HG02943 (cell line): ENCODE results near the gene SIK3.

Experiments used
- ATAC-seq: cut with Tn5 transposase; IDR thresholded peaks from one replicate; pipeline ENCODE4 v1.9.1; 2021; ENCODE audit warnings: mild to moderate bottlenecking, low read depth, moderate library complexity; ENCODE audit not compliant: unreplicated experiment

SIK3 gene

GRCh38 chr11:117016747-117017146 lies 81.5 kb downstream of the SIK3 start:
- ATAC-seq, result no peak

DNA sequence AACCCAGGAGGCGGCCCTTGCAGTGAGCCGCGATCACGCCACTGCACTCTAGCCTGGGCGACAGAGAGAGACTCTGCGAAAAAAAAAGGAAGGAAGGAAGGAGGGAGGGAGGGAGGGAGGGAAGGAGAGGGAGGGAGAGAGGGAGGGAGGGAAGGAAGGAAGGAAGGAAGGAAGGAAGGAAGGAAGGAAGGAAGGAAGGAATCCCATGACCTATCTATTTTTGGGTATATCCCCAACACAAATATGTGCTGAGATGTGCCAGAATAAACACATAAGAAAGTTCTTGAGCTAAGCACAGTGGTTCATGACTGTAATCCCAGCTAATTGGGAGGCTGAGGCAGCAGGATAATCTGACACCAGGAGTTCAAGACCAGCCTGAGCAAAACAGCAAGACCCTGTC lies 82.0 kb downstream of the SIK3 start:
- ATAC-seq, result no peak

- ATAC-seq, result no peak
Observed at GRCh38 chr11:117011541-117011898, 86.7 kb downstream of the SIK3 start.

DNA sequence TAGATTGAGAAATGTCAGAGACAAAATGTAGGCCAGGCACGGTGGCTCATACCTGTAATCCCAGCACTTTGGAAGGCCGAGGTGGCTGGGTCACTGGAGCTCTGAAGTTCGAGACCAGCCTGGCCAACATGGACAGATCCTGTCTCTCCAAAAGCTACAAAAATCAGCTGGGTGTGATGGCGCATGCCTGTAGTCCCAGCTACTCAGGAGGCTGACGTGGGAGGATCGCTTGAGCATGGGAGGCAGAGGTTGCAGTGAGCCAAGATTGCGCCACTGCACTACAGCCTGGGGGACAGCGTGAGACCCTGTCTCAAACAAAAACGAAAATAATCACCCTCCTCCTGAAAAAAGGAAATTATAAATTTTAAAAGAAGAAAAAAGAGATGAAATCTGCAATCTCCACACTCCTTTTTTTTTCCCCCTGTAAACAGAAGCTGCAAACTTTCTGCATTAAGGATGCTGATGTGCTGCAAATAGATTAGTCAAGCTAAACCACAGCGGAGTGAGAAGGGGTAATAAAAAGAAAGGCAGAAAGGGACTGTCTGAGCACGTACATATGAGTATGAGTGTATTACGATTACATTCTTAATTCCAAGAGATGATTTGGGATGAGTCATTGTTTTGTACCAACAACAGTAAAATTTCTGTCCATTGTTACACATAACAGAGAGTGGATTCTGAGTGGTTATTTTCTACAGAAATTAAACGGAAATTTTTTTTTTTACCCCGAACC lies 87.3 kb downstream of the SIK3 start:
- ATAC-seq, result no peak

- ATAC-seq, result no peak
Observed at GRCh38 chr11:117009905-117010605, 88.2 kb downstream of the SIK3 start.

DNA sequence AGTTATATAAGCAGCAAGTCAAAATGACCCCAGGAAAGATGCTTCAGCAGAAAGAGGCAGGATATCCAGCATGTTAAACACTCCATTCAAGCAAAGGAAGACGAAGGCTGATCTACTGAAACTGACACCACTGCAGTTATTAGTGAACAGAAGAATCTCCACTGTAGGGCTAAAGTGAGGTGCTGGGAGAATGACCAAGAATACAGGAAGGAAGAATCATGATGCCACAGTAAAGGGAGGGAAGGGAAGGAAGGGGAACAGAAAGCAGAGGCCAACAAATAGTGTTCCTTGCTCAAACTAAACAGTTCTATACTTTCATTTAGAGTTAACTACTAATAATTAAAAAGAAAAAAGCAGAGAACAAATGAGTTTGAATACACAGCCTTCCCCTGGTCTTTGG lies 92.5 kb downstream of the SIK3 start:
- ATAC-seq, result no peak

- ATAC-seq, result no peak
Observed at GRCh38 chr11:117002639-117003299, 95.5 kb downstream of the SIK3 start.

GRCh38 chr11:117000014-117000737 lies 98.1 kb downstream of the SIK3 start:
- no peak for ATAC-seq

GRCh38 chr11:116997071-116997470 lies 101.2 kb downstream of the SIK3 start:
- no peak for ATAC-seq

DNA sequence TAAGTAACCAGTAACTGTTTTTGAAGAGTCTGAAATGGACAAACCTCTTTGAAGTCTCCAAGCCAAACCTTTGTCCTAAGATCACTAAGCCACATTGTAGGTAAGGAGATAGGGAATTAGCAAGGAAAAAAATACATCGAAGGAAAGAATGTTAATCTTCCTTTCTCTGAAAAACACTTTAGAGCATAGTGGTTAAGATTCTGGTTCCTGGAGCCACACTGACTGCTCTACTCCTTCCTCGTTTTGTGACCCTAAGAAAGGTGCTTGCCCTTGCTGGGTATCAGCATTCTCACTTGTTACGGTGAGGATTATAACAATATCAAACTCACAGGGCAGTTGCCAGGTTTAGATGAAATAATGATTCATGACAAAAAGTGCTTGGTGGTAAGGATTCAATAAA lies 104.0 kb downstream of the SIK3 start:
- no peak for ATAC-seq

GRCh38 chr11:116993599-116993998 lies 104.6 kb downstream of the SIK3 start:
- no peak for ATAC-seq

- ATAC-seq, result no peak
Observed at GRCh38 chr11:116991491-116991890, 106.7 kb downstream of the SIK3 start.

DNA sequence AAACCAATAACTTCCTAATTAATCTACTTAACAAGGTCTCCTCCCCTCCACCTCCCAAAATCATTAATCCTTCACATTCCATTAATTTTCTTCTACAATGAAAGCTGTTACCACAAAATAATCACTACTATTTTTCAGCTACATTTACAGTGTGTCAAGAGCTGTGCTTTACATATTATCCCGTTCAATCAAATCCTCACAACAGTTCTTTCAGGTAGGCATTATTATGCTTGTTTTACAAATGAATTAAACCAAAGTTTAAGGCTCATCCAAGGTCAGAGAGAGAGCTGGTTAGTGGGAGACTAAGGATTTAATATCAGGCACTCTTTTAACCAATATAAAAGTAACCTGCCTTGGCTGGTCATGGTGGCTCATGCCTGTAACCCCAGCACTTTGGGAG lies 107.4 kb downstream of the SIK3 start:
- ATAC-seq, result no peak

DNA sequence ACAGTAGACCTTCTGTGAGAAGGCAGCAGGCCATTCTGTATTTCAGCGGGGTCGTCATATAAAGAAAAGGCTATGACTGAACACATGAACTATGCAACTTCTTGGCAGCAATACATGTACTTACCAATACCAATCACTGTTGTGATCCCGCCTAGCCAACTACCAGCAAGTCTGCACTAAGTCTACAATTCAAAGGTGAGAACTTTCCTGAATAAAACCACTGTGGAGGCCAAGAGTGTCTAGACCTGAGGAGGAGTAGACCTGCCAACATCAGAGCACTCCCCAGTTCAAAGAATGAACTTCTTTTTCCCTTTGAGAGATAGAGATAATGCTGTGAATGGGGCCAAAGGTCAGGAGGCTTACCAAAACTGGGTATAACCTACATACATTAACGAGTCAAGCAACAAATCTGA lies 108.2 kb downstream of the SIK3 start:
- no peak for ATAC-seq

DNA sequence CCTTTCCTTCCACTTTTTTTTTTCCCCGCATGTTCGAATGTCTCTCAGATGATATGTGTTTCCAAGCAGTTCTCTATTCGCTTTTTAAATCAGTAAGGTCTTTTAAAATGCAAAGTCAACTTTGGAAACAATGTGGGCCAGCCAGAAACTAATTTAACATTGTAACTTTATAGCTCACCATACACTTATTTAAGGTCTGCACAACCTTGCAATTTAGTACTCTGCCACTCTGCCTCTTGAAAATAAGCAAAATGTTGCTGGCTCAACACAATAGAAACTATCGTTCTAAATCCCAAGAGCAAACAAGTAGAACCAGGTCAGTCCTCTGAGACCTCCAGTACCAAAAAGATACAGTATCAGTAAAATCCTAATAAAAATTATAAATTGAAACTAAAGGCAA lies 109.0 kb downstream of the SIK3 start:
- ATAC-seq, result no peak

DNA sequence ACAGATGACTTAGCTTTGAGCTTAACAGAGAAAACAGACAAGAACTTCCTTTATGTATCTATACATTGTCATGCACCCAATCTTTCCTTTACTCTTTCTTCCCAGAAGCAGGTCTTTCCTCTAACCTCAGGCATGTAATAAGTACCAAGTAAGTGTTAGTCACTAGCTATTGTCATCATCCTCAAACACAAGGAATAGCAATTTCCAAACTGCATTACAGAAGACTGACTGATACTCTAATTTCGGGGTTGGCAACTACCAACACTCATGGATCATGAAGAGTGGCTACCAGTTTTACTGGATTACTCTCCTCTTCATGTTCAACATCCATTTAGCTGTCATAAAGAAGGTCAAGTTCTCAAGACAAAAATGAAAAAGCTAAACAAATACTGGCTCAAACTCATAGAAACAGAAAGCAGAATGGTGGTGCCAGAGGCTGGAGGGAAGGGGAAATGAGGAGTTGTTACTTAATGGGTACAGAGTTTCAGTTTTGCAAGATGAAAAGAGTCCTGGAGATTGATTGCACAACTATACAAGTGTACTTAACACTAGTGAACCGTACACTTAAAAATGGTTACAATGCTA lies 111.6 kb downstream of the SIK3 start:
- peak; percentile 73 for ATAC-seq

DNA sequence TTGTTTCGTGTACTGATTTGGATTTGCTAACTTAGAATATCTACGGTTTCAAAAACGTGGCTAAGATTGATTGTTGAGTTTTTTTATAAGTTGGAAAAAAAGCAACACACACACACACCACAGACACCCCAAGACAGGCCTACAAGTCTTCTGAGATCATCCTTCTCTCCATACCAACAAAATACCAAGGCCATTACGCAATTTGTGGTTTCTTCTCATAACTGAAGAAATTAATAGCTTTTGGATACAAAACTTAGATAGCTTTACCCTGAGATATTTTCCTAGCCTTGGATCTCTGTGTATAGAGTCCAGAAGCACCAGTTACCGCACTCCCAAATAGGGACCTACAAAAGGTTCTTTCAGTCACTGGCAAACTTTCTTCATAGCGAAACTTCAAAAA lies 113.6 kb downstream of the SIK3 start:
- no peak for ATAC-seq

- ATAC-seq, result no peak
Observed at GRCh38 chr11:116984186-116984585, 114.0 kb downstream of the SIK3 start.

DNA sequence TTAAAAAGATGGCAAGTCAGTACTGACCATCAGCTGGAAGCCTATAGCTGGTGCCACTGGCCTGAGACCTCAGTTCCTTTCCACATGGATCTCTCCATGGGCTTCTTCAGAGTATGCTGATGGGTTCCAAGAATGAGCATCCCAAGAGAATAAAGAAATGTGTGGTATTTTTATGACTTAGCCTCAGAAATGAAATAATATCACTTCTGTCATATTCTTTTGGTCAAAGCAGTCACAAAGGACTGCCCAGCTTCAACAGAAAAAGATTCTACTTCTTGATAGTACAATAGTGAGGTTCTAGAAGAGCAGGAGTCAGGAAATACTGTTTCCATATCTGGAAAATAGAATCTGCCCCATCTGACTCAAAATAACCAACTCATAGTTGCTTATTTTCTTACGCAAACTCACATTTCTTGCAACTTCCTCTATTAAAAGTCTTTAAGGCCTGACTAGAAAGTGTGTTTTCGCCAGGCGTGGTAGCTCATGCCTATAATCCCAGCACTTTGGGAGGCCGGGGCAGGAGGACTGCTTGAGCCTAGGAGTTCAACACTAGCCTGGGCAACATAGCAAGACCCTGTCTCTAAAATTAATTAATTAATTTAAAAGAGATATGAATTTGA lies 116.9 kb downstream of the SIK3 start:
- ATAC-seq, result no peak

- peak; percentile 78 for ATAC-seq
Observed at GRCh38 chr11:116980136-116980793, 118.0 kb downstream of the SIK3 start.
